ENCODE data around the gene ANKS1B.
"Not testable (repeated sequence)": the region's sequence is repeated elsewhere in the genome, so short reads cannot be mapped to it uniquely, and the experiment has no call there.

The ANKS1B gene

GRCh38 chr12:99005601-99006000 lies 979.1 kb downstream of the ANKS1B start:
- DNase-seq (ENCODE audit: low spot score): no peak

- no peak for DNase-seq (ENCODE audit: low spot score)
Observed at GRCh38 chr12:99004799-99005466, 979.8 kb downstream of the ANKS1B start.

GRCh38 chr12:99002731-99003130 lies 982.0 kb downstream of the ANKS1B start:
- DNase-seq (ENCODE audit: low spot score): no peak

- DNase-seq (ENCODE audit: low spot score): no peak
Observed at GRCh38 chr12:99002156-99002555, 982.6 kb downstream of the ANKS1B start.

GRCh38 chr12:98999559-98999958 lies 985.2 kb downstream of the ANKS1B start:
- DNase-seq (ENCODE audit: low spot score): no peak

- peak; percentile 16 for DNase-seq (ENCODE audit: low spot score)
Observed at GRCh38 chr12:98998697-98999299, 985.9 kb downstream of the ANKS1B start.

- DNase-seq (ENCODE audit: low spot score): no peak
Observed at GRCh38 chr12:98997899-98998298, 986.8 kb downstream of the ANKS1B start.

GRCh38 chr12:98990648-98991047 lies 994.1 kb downstream of the ANKS1B start:
- DNase-seq (ENCODE audit: low spot score): no peak

- no peak for DNase-seq (ENCODE audit: low spot score)
Observed at GRCh38 chr12:98985156-98985555, 999.6 kb downstream of the ANKS1B start.

- no peak for DNase-seq (ENCODE audit: low spot score)
Observed at GRCh38 chr12:98983647-98984046, 1001.1 kb downstream of the ANKS1B start.

- no peak for DNase-seq (ENCODE audit: low spot score)
Observed at GRCh38 chr12:98980508-98980907, 1004.2 kb downstream of the ANKS1B start.

- DNase-seq (ENCODE audit: low spot score): no peak
Observed at GRCh38 chr12:98977186-98977585, 1007.5 kb downstream of the ANKS1B start.

- DNase-seq (ENCODE audit: low spot score): no peak
Observed at GRCh38 chr12:98974767-98975381, 1009.9 kb downstream of the ANKS1B start.

- DNase-seq (ENCODE audit: low spot score): no peak
Observed at GRCh38 chr12:98973395-98973794, 1011.3 kb downstream of the ANKS1B start.

- DNase-seq (ENCODE audit: low spot score): no peak
Observed at GRCh38 chr12:98970950-98971349, 1013.8 kb downstream of the ANKS1B start.

- no peak for DNase-seq (ENCODE audit: low spot score)
Observed at GRCh38 chr12:98970210-98970609, 1014.5 kb downstream of the ANKS1B start.

GRCh38 chr12:98968896-98969295 lies 1015.8 kb downstream of the ANKS1B start:
- DNase-seq (ENCODE audit: low spot score): no peak

GRCh38 chr12:98957135-98957534 lies 1027.6 kb downstream of the ANKS1B start:
- not testable (repeated sequence) for DNase-seq (ENCODE audit: low spot score)

GRCh38 chr12:98955284-98955683 lies 1029.5 kb downstream of the ANKS1B start:
- no peak for DNase-seq (ENCODE audit: low spot score)

GRCh38 chr12:98954506-98954905 lies 1030.2 kb downstream of the ANKS1B start:
- no peak for DNase-seq (ENCODE audit: low spot score)

GRCh38 chr12:98951406-98951805 lies 1033.3 kb downstream of the ANKS1B start:
- DNase-seq (ENCODE audit: low spot score): no peak

GRCh38 chr12:98948343-98948949 lies 1036.3 kb downstream of the ANKS1B start:
- DNase-seq (ENCODE audit: low spot score): no peak

GRCh38 chr12:98945864-98946263 lies 1038.9 kb downstream of the ANKS1B start:
- DNase-seq (ENCODE audit: low spot score): no peak

Data from germinal center (tissue), 1 donor.